ENCODE data around the gene DTNBP1.

DNA sequence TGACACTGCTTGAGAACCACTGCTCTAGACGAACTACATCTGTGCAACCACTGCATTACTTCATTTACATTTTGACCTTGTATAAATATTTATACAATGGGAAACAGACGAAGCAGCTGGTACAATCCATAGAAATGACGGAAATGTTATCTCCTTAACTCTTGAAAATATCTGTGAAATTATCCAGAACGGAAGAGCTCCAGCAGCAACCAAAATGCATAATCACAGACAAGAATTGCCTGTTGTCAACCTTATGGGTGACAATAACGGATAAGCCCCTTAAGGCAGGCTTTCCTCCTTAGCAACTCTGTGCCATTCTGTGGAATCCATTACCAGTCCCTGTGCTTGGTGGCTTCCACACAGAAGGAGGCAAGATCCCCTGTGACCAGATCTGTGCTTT lies 115.4 kb downstream of the DTNBP1 start:
- TF ChIP-seq, protein P1, sequence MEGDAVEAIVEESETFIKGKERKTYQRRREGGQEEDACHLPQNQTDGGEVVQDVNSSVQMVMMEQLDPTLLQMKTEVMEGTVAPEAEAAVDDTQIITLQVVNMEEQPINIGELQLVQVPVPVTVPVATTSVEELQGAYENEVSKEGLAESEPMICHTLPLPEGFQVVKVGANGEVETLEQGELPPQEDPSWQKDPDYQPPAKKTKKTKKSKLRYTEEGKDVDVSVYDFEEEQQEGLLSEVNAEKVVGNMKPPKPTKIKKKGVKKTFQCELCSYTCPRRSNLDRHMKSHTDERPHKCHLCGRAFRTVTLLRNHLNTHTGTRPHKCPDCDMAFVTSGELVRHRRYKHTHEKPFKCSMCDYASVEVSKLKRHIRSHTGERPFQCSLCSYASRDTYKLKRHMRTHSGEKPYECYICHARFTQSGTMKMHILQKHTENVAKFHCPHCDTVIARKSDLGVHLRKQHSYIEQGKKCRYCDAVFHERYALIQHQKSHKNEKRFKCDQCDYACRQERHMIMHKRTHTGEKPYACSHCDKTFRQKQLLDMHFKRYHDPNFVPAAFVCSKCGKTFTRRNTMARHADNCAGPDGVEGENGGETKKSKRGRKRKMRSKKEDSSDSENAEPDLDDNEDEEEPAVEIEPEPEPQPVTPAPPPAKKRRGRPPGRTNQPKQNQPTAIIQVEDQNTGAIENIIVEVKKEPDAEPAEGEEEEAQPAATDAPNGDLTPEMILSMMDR (IDR thresholded peaks at IDR 0.05; ENCODE audit: low read depth, low read length, poor library complexity, severe bottlenecking) = no peak
- TF ChIP-seq EZH2phosphoT487 (IDR thresholded peaks at IDR 0.05; ENCODE audit: borderline replicate concordance, low read length) = no peak
